Measurements from ENCODE around the gene LRRN2. TPM values are rescaled to one million over a fixed set of nuclear protein-coding genes. Genes with fewer than 3 reads are reported as not detected.

The LRRN2 gene
- total RNA-seq, 1 experiment from 2014 or later, result 5.3 TPM

DNA sequence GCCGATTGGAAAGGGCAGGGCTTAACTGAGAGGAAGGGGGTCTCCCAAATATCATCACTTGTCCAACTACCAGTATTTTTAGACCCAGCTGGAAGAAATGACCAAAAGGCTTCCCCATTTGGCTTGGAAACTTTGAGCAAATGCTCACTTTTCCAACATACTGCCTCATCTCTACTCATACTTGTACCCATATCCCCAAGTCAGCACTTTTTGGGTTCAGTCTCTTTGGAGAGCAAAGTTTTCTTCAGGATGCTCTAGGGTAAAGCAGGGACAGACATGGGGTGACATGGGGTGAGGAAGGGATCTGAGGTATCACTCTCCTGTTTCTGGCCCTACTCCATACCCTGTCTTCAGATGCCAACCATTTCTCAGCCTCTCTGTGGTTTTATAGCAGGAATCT lies 27.2 kb downstream of the LRRN2 start:
- Mint-ChIP-seq H3K27ac (peak overlapping the region; percentile 18; the same call in 1 of the 2 replicates), H3K4me1 (peaks cover 8% of the 10 kb centered on the region), H3K27me3 (ENCODE audit: low read depth) (peaks cover 8% of the 10 kb centered on the region), H3K4me3 (no peak overlapping the region), H3K36me3 (no peaks in the 10 kb centered on the region), H3K9me3 (no peaks in the 10 kb centered on the region)
- DNase-seq (ENCODE audit: low spot score) (no peak), ATAC-seq (no peak)
- no peak for TF ChIP-seq HMGA2 (CRISPR knock-in tag; IDR thresholded peaks at IDR 0.05)
- TF ChIP-seq ATF1 (CRISPR knock-in tag; IDR thresholded peaks at IDR 0.05), result no peak
- TF ChIP-seq FOXP1 (CRISPR knock-in tag; IDR thresholded peaks at IDR 0.05; ENCODE audit: borderline replicate concordance), result no peak
- TF ChIP-seq GRHL2 (CRISPR knock-in tag; IDR thresholded peaks at IDR 0.05; ENCODE audit: insufficient replicate concordance, severe bottlenecking), result no peak
- no peak for TF ChIP-seq ZBTB21 (CRISPR knock-in tag; IDR thresholded peaks at IDR 0.05; ENCODE audit: borderline replicate concordance)
- TF ChIP-seq, protein P1, sequence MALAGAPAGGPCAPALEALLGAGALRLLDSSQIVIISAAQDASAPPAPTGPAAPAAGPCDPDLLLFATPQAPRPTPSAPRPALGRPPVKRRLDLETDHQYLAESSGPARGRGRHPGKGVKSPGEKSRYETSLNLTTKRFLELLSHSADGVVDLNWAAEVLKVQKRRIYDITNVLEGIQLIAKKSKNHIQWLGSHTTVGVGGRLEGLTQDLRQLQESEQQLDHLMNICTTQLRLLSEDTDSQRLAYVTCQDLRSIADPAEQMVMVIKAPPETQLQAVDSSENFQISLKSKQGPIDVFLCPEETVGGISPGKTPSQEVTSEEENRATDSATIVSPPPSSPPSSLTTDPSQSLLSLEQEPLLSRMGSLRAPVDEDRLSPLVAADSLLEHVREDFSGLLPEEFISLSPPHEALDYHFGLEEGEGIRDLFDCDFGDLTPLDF (CRISPR knock-in tag; IDR thresholded peaks at IDR 0.05), result no peak
- TF ChIP-seq SOX15 (CRISPR knock-in tag; IDR thresholded peaks at IDR 0.05), result no peak
- TF ChIP-seq, protein P2, sequence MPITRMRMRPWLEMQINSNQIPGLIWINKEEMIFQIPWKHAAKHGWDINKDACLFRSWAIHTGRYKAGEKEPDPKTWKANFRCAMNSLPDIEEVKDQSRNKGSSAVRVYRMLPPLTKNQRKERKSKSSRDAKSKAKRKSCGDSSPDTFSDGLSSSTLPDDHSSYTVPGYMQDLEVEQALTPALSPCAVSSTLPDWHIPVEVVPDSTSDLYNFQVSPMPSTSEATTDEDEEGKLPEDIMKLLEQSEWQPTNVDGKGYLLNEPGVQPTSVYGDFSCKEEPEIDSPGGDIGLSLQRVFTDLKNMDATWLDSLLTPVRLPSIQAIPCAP (CRISPR knock-in tag; IDR thresholded peaks at IDR 0.05), result no peak
- TF ChIP-seq EMX1 (CRISPR knock-in tag; IDR thresholded peaks at IDR 0.05), result no peak
- POLR2A ChIA-PET, result no interaction called here
- CTCF ChIA-PET, result no interaction called here

DNA sequence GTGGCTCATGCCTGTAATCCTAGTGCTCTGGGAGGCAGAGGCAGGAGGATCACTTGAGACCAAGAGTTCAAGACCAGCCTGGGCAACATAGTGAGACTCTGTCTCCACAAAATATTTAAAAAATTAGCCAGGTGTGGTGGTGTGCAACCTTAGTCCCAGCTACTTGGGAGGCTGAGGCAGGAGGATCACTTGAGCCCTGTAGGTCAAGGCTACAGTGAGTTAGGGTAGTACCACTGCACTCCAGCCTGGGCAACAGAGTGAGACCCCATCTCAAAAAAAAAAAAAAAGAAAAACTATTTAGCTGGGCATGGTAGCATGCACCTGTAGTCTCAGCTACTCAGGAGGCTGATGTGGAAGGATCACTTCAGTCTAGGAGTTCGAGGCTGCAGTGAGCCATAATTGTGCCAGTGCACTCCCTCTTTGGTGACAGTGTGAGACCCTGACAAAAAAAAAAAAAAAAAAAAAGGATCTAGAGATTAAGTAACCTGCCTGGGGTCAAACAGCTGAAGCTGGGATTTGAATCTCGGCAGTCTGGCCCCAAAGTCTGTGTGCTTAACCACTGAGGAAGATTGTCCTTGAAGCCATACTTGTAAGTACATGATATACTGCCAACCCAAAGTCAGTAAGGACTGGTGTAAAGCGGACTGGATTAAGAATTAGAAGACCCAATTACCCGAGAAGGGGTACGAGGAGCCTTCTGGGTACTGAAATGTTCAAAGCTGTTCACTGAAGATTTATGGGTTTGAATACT lies 31.8 kb downstream of the LRRN2 start:
- Mint-ChIP-seq H3K9me3 (no peaks in the 10 kb centered on the region), H3K4me1 (peaks cover 31% of the 10 kb centered on the region), H3K27ac (no peak overlapping the region), H3K36me3 (no peaks in the 10 kb centered on the region), H3K4me3 (no peak overlapping the region), H3K27me3 (ENCODE audit: low read depth) (peaks cover 18% of the 10 kb centered on the region)
- DNase-seq (ENCODE audit: low spot score) (no peak), ATAC-seq (no peak)
- CTCF ChIA-PET, result interaction anchor here (1.2 to 3.7 kb wide), 6 partner anchors 88 to 153 kb away, joined by 3 to 42 read pairs (median 12); no protein-coding TSS in a partner anchor
- TF ChIP-seq ZNF121 (CRISPR knock-in tag; IDR thresholded peaks at IDR 0.05) (peak; percentile 90), NFATC4 (CRISPR knock-in tag; IDR thresholded peaks at IDR 0.05) (no peak)
- POLR2A ChIA-PET, result interaction anchor here (0.7 to 0.8 kb wide), 2 partner anchors 10 to 85 kb away, joined by 4 to 7 read pairs; no protein-coding TSS in a partner anchor

DNA sequence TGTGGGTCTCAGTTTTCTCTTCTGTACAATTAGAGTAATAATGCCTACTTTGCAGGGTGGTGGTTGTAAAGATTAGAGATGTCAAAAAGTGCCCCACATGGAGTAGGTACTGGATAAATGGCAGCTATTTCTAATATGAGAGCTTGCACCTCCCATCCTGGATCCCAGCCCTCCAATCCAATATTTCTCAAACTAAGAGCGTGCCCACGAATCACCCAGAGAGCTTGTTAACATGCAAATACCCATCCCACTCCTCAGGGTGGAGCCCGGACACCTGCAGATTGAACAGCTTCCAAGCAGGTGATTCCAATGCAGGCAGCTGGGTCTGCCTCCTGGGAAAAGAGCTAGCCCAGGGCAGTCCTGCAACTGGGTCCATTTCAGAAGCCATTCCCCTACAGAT lies 33.0 kb downstream of the LRRN2 start:
- H3K27me3 Mint-ChIP-seq (ENCODE audit: low read depth), result peaks cover 18% of the 10 kb centered on the region
- peaks cover 37% of the 10 kb centered on the region for H3K4me1 Mint-ChIP-seq
- H3K4me3 Mint-ChIP-seq, result peak overlapping the region; percentile 43
- no peaks in the 10 kb centered on the region for H3K36me3 Mint-ChIP-seq
- H3K27ac Mint-ChIP-seq, result no peak overlapping the region
- CTCF ChIA-PET, result interaction anchor here (0.6 to 3.7 kb wide), 14 partner anchors 22 to 409 kb away, joined by 3 to 42 read pairs (median 7); no protein-coding TSS in a partner anchor
- POLR2A ChIA-PET, result interaction anchor here (0.6 kb wide), 2 partner anchors 15 to 45 kb away, joined by 5 to 6 read pairs; no protein-coding TSS in a partner anchor
- DNase-seq (ENCODE audit: low spot score) (no peak), ATAC-seq (0 out of 2 replicates have a peak, but pooled peaks have one; percentile 7)
- no peaks in the 10 kb centered on the region for H3K9me3 Mint-ChIP-seq
- TF ChIP-seq TEAD4 (CRISPR knock-in tag; IDR thresholded peaks at IDR 0.05) (no peak), HMGA2 (CRISPR knock-in tag; IDR thresholded peaks at IDR 0.05) (no peak), RORB (CRISPR knock-in tag; IDR thresholded peaks at IDR 0.05) (no peak), IRF2 (CRISPR knock-in tag; IDR thresholded peaks at IDR 0.05; ENCODE audit: borderline replicate concordance, low read depth) (no peak), MYBL2 (CRISPR knock-in tag; IDR thresholded peaks at IDR 0.05) (no peak), TP53 (CRISPR knock-in tag; IDR thresholded peaks at IDR 0.05) (no peak), FOXP1 (CRISPR knock-in tag; IDR thresholded peaks at IDR 0.05; ENCODE audit: borderline replicate concordance) (no peak), ZNF263 (CRISPR knock-in tag; IDR thresholded peaks at IDR 0.05; ENCODE audit: low read depth) (no peak), SMAD3 (CRISPR knock-in tag; IDR thresholded peaks at IDR 0.05; ENCODE audit: borderline replicate concordance) (no peak)
- TF ChIP-seq, protein P3, sequence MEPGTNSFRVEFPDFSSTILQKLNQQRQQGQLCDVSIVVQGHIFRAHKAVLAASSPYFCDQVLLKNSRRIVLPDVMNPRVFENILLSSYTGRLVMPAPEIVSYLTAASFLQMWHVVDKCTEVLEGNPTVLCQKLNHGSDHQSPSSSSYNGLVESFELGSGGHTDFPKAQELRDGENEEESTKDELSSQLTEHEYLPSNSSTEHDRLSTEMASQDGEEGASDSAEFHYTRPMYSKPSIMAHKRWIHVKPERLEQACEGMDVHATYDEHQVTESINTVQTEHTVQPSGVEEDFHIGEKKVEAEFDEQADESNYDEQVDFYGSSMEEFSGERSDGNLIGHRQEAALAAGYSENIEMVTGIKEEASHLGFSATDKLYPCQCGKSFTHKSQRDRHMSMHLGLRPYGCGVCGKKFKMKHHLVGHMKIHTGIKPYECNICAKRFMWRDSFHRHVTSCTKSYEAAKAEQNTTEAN (CRISPR knock-in tag; IDR thresholded peaks at IDR 0.05), result no peak
- TF ChIP-seq, protein P4, sequence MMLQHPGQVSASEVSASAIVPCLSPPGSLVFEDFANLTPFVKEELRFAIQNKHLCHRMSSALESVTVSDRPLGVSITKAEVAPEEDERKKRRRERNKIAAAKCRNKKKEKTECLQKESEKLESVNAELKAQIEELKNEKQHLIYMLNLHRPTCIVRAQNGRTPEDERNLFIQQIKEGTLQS (CRISPR knock-in tag; conservative IDR thresholded peaks at IDR 0.05), result no peak
- TF ChIP-seq, protein P5, sequence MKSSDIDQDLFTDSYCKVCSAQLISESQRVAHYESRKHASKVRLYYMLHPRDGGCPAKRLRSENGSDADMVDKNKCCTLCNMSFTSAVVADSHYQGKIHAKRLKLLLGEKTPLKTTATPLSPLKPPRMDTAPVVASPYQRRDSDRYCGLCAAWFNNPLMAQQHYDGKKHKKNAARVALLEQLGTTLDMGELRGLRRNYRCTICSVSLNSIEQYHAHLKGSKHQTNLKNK (CRISPR knock-in tag; IDR thresholded peaks at IDR 0.05), result no peak
- TF ChIP-seq, protein P6, sequence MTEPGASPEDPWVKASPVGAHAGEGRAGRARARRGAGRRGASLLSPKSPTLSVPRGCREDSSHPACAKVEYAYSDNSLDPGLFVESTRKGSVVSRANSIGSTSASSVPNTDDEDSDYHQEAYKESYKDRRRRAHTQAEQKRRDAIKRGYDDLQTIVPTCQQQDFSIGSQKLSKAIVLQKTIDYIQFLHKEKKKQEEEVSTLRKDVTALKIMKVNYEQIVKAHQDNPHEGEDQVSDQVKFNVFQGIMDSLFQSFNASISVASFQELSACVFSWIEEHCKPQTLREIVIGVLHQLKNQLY (CRISPR knock-in tag; IDR thresholded peaks at IDR 0.05), result no peak
- TF ChIP-seq, protein P1 (CRISPR knock-in tag; IDR thresholded peaks at IDR 0.05), result no peak

All from WTC11 (cell line).